ENCODE measurements around the gene FBXO42.

- no peak for TF ChIP-seq POLR2A (IDR thresholded peaks at IDR 0.05)
- no peak for TF ChIP-seq POLR2AphosphoS5 (IDR thresholded peaks at IDR 0.05)
These were observed 103.4 kb downstream of the FBXO42 start for GRCh38 chr1:16248603-16249516.

Measured in spleen (tissue), 3 donors.